ENCODE measurements around the gene COIL.

GRCh38 chr17:56985371-56986162 lies 24.7 kb upstream of the COIL start:
- TF ChIP-seq EZH2 (IDR thresholded peaks at IDR 0.05; ENCODE audit: insufficient read depth, poor library complexity, severe bottlenecking) (no peak), EZH2phosphoT487 (IDR thresholded peaks at IDR 0.05; ENCODE audit: insufficient read depth, low read depth) (no peak)

All from GM23248 (cell line).